Small intestine (tissue), 7 donors: ENCODE data around the gene CFAP53. TPM values are rescaled to one million over a fixed set of nuclear protein-coding genes. Genes with fewer than 3 reads are reported as not detected.
"Not testable (repeated sequence)": the region's sequence is repeated elsewhere in the genome, so short reads cannot be mapped to it uniquely, and the experiment has no call there.

ENCODE experiments used
- DNase-seq, 2 donors: peaks; one replicate each; pipeline versions ENCODE4 v3.0.0 to v3.0.0-alpha.2; 2013
- FAIRE-seq: peaks from 2 replicates; lab custom pipeline; 2012; peaks lifted over from hg19 to GRCh38; lab: Jason Lieb, UNC
- H3K27ac ChIP-seq, 3 donors: one replicate each; pipeline ENCODE4 v1.5.1; 2013; ENCODE audit warnings: low read length in 2 of 3, mild to moderate bottlenecking in 2 of 3, control low read depth in 1 of 3, inconsistent platforms in 1 of 3, low read depth in 1 of 3, moderate library complexity in 1 of 3
- H3K27me3 ChIP-seq, 3 donors: one replicate each; pipeline ENCODE4 v1.6.1; 2013; ENCODE audit warnings: low read length in 3 of 3, inconsistent platforms in 1 of 3; ENCODE audit not compliant: control insufficient read depth in 3 of 3, insufficient read depth in 3 of 3
- H3K36me3 ChIP-seq, 3 donors: one replicate each; pipeline ENCODE4 v1.6.1; 2013; ENCODE audit warnings: low read length in 3 of 3, inconsistent platforms in 1 of 3, low read depth in 1 of 3, mild to moderate bottlenecking in 1 of 3, moderate library complexity in 1 of 3; ENCODE audit not compliant: control insufficient read depth in 3 of 3, insufficient read depth in 2 of 3
- H3K4me1 ChIP-seq, 3 donors: one replicate each; pipeline ENCODE4 v1.6.1; 2013; ENCODE audit warnings: low read length in 2 of 3, inconsistent platforms in 1 of 3, low read depth in 1 of 3, mild to moderate bottlenecking in 1 of 3, moderate library complexity in 1 of 3; ENCODE audit not compliant: control insufficient read depth in 3 of 3, insufficient read depth in 2 of 3
- H3K4me3 ChIP-seq, 3 donors: one replicate each; pipeline ENCODE4 v1.5.1; 2013; ENCODE audit warnings: low read length in 3 of 3, control low read depth in 1 of 3, inconsistent platforms in 1 of 3, low read depth in 1 of 3, mild to moderate bottlenecking in 1 of 3, moderate library complexity in 1 of 3
- H3K9me3 ChIP-seq, 2 donors: one replicate each; pipeline ENCODE4 v1.6.1; 2013; ENCODE audit warnings: low read depth in 1 of 2, low read length in 1 of 2; ENCODE audit not compliant: control insufficient read depth in 2 of 2, insufficient read depth in 1 of 2
- WGBS, 3 donors: extraction: QIAGEN DNeasy Blood & Tissue Kit; methylation state at CpG; one replicate each; pipeline ENCODE4 v1.1.7; 2013; 5-methylcytosine and 5-hydroxymethylcytosine counted together
- polyA plus RNA-seq, 4 donors: library from polyadenylated mRNA; stranded (reverse) in 3 of 4; unstranded in 1 of 4; fragments of 200-250 nt in 3 of 4; fragments of 120-200 nt in 1 of 4; gene quantifications; one replicate each; pipeline versions ENCODE4 v1.2.1 to v1.2.3, GENCODE V29; 2013
- donor health status: healthy with polysubstance abuse.
- donor health status: control.
- donor health status: control.
- donor health status: Bipolar disorder and iron deficiency.
- donor health status: healthy.

CFAP53 gene
- polyA plus RNA-seq, 4 donors: 0.28 to 0.80 (median 0.67) TPM; not detected in 1

GRCh38 chr18:50272568-50272967 lies 6.3 kb upstream of the CFAP53 start:
- no peak for DNase-seq
- no peak overlapping the region for H3K27ac ChIP-seq
- no peaks in the 10 kb centered on the region for H3K4me1 ChIP-seq
- no peaks in the 10 kb centered on the region for H3K27me3 ChIP-seq
- H3K36me3 ChIP-seq: peaks cover 37 to 68% (median 53%) of the 10 kb centered on the region in 3 donors
- no peak overlapping the region for H3K4me3 ChIP-seq
- 79 to 89% (median 84%) methylated on average over 5 of the region's 5 CpGs for WGBS, 3 donors
- no peaks in the 10 kb centered on the region for H3K9me3 ChIP-seq
- no peak for FAIRE-seq

DNA sequence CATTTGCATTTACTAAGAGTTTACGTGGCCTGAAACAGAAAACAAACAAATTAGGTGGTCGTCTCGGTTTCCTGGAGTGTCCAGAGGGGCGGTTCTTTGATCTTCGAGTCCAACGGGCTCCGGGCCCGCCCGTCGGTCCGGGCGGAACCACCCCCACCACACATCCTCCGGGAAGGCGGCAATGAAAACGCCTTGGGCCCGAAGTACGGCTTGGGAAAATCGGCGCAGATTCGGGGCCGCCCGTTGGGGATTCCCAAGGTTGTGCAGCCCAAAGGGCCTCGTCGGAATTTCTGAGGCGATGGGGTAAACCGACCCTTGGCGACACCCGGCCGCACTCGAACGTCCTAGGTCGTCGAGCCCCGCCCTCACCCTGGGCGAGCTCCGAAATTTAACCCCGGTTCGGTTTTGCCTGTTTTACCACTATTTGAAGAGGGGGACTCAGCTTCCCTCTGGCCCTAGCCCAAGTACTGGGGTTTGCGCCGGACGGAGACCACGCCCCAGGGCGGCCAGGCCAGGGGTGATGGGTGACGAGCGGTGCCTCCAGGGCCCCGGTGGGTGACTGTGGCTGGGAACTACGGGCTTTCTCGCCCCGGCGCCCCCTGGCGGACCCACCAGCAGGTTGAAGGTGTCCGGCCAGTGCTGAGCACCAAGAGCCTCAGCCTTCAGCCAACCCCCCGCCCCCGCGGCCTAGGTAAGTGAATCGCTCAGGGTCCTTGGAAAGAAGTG lies 1.9 kb upstream of the CFAP53 start:
- no peaks in the 10 kb centered on the region for H3K27me3 ChIP-seq
- H3K9me3 ChIP-seq: no peaks in the 10 kb centered on the region
- peak overlapping the region in 2 of 3 donors; percentile 44 to 53 for H3K4me3 ChIP-seq
- FAIRE-seq (no peak), DNase-seq (peak; percentile 57 to 81)
- peak overlapping the region in 1 of 3 donors; percentile 84 for H3K27ac ChIP-seq
- 15 to 37% (median 31%) methylated on average over 56 of the region's 56 CpGs for WGBS, 3 donors
- H3K36me3 ChIP-seq: peaks cover 13 to 29% (median 21%) of the 10 kb centered on the region in 3 donors
- H3K4me1 ChIP-seq: peaks cover 0 to 4% (median 2%) of the 10 kb centered on the region in 3 donors

GRCh38 chr18:50262977-50263376 lies 3.3 kb downstream of the CFAP53 start:
- no peaks in the 10 kb centered on the region for H3K27me3 ChIP-seq
- H3K36me3 ChIP-seq: no peaks in the 10 kb centered on the region
- H3K9me3 ChIP-seq: no peaks in the 10 kb centered on the region
- no peak for FAIRE-seq
- no peak overlapping the region for H3K4me3 ChIP-seq
- peaks cover 0 to 4% (median 2%) of the 10 kb centered on the region in 3 donors for H3K4me1 ChIP-seq
- DNase-seq: no peak
- no peak overlapping the region for H3K27ac ChIP-seq

DNA sequence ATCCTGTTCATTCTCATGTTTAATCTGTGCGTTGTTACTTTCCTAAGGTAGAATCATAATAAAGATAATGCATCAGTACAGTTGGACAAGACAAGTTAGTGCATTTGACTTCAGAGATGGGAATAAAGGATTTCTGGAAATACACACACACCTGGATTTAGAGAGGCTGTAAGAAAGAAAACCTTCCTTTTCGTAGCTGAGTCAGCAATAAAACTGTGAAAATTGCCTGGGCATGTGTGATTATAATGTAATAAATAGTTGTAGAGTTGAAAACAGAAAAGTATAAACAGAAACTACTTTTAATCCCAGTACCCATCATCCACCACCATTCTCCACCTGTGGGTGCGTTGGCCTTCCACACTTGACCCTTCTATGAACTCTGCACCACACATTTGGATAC lies 15.4 kb downstream of the CFAP53 start:
- no peak overlapping the region for H3K27ac ChIP-seq
- WGBS, 3 donors: 71 to 76% (median 73%) methylated on average over 3 of the region's 3 CpGs
- no peaks in the 10 kb centered on the region for H3K27me3 ChIP-seq
- no peak for FAIRE-seq
- no peaks in the 10 kb centered on the region for H3K9me3 ChIP-seq
- H3K4me1 ChIP-seq: no peaks in the 10 kb centered on the region
- H3K4me3 ChIP-seq: no peak overlapping the region
- no peak for DNase-seq
- H3K36me3 ChIP-seq: no peaks in the 10 kb centered on the region

- H3K4me3 ChIP-seq: no peak overlapping the region
- H3K27me3 ChIP-seq: no peaks in the 10 kb centered on the region
- no peaks in the 10 kb centered on the region for H3K4me1 ChIP-seq
- FAIRE-seq (no peak), DNase-seq (no peak)
- H3K9me3 ChIP-seq: peaks cover 0 to 3% of the 10 kb centered on the region in 2 donors
- H3K27ac ChIP-seq: no peak overlapping the region
- H3K36me3 ChIP-seq: no peaks in the 10 kb centered on the region
Measured at GRCh38 chr18:50249576-50249975, 16.7 kb downstream of the CFAP53 start.

GRCh38 chr18:50247561-50247960 lies 18.7 kb downstream of the CFAP53 start:
- H3K4me1 ChIP-seq: no peaks in the 10 kb centered on the region
- FAIRE-seq (no peak), DNase-seq (peak; percentile 25 to 31)
- peaks cover 0 to 5% of the 10 kb centered on the region in 2 donors for H3K9me3 ChIP-seq
- no peak overlapping the region for H3K27ac ChIP-seq
- H3K36me3 ChIP-seq: no peaks in the 10 kb centered on the region
- H3K27me3 ChIP-seq: no peaks in the 10 kb centered on the region
- H3K4me3 ChIP-seq: no peak overlapping the region

DNA sequence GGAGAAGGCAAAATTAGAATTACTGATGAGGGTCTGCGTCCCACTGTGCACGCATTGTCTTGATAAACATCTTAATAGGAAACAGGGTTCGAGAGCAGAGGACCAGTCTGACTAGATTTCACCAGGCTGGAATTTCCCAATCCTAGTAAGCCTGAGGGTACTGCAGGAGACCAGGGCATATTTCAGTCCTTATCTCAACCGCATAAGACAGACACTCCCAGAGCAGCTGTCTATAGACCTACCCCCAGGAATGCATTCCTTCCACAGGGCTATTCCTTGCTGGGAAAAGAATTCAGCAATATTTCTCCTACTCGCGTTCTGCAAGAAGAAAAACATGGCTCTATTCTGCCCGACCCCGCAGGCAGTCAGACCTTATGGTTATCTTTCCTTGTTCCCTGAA lies 24.5 kb downstream of the CFAP53 start:
- H3K9me3 ChIP-seq: peaks cover 0 to 27% of the 10 kb centered on the region in 2 donors
- not testable (repeated sequence) for H3K36me3 ChIP-seq, H3K4me3 ChIP-seq, DNase-seq, H3K27ac ChIP-seq, FAIRE-seq, H3K27me3 ChIP-seq, H3K4me1 ChIP-seq
- 78 to 93% (median 93%) methylated on average over 8 of the region's 8 CpGs for WGBS, 3 donors

- Histone ChIP-seq H3K4me3 (no peak overlapping the region), H3K9me3 (peaks cover 0 to 27% of the 10 kb centered on the region in 2 donors), H3K27me3 (no peaks in the 10 kb centered on the region), H3K36me3 (no peaks in the 10 kb centered on the region), H3K4me1 (no peaks in the 10 kb centered on the region), H3K27ac (no peak overlapping the region)
- FAIRE-seq (no peak), DNase-seq (peak in 1 of 2 donors; percentile 63)
- WGBS, 3 donors: 84 to 87% (median 85%) methylated on average over 3 of the region's 3 CpGs
Measured at GRCh38 chr18:50240080-50240563, 26.2 kb downstream of the CFAP53 start.
